OCI-LY1 (cell line): ENCODE data around the gene VN1R4.
"Not testable (repeated sequence)": the region's sequence is repeated elsewhere in the genome, so short reads cannot be mapped to it uniquely, and the experiment has no call there.

Source experiments
- H2AFZ ChIP-seq: fragments of 200-600 bp; sonication (generic), shearing (Covaris generic); 2 replicates; pipeline ENCODE4 v1.6.0; 2014; ENCODE audit warnings: antibody characterized with exemption, mild to moderate bottlenecking, low read length
- H3F3A ChIP-seq: fragments of 200-600 bp; sonication (generic), shearing (Covaris generic); 2 replicates; pipeline ENCODE4 v1.6.0; 2014; ENCODE audit warnings: mild to moderate bottlenecking, antibody characterized with exemption, low read length, moderate library complexity; ENCODE audit not compliant: insufficient read depth
- H3K27ac ChIP-seq: fragments of 200-600 bp; sonication (generic); 2 replicates; pipeline ENCODE4 v1.5.1; 2014; ENCODE audit warnings: low read length, mixed run types, mild to moderate bottlenecking, low read depth; ENCODE audit not compliant: poor library complexity, severe bottlenecking
- H3K27me3 ChIP-seq: fragments of 200-600 bp; sonication (generic); 2 replicates; pipeline ENCODE4 v1.6.0; 2014; ENCODE audit warnings: antibody characterized with exemption, mild to moderate bottlenecking, low read length, moderate library complexity; ENCODE audit not compliant: insufficient read depth
- H3K36me3 ChIP-seq: fragments of 200-600 bp; sonication (generic); 2 replicates; pipeline ENCODE4 v1.6.1; 2014; ENCODE audit warnings: mild to moderate bottlenecking, antibody characterized with exemption, low read length, moderate library complexity, mixed read lengths; ENCODE audit not compliant: insufficient read depth
- H3K4me1 ChIP-seq: fragments of 200-600 bp; sonication (generic); 2 replicates; pipeline ENCODE4 v1.5.1; 2014; ENCODE audit warnings: mild to moderate bottlenecking, low read length, moderate library complexity; ENCODE audit not compliant: insufficient read depth, severe bottlenecking
- H3K4me2 ChIP-seq: fragments of 200-600 bp; sonication (generic), shearing (Covaris generic); 2 replicates; pipeline ENCODE4 v1.6.1; 2014; ENCODE audit warnings: low read length
- H3K4me3 ChIP-seq: fragments of 200-600 bp; sonication (generic); 2 replicates; pipeline ENCODE4 v1.5.1; 2014; ENCODE audit warnings: low read length, low read depth, mild to moderate bottlenecking, mixed read lengths; ENCODE audit not compliant: poor library complexity, severe bottlenecking
- H3K79me2 ChIP-seq: fragments of 200-600 bp; shearing (Covaris generic); 2 replicates; pipeline ENCODE4 v1.6.1; 2016; ENCODE audit warnings: mixed run types, low read length, mixed read lengths; ENCODE audit not compliant: insufficient read depth
- H3K9ac ChIP-seq: fragments of 200-600 bp; sonication (generic), shearing (Covaris generic); 2 replicates; pipeline ENCODE4 v1.6.1; 2014; ENCODE audit warnings: mild to moderate bottlenecking, low read length, mixed read lengths
- H3K9me2 ChIP-seq: fragments of 200-600 bp; sonication (generic), shearing (Covaris generic); 2 replicates; pipeline ENCODE4 v1.6.1; 2014; ENCODE audit warnings: low read depth, mild to moderate bottlenecking, low read length, mixed read lengths
- H3K9me3 ChIP-seq: fragments of 200-600 bp; shearing (Covaris generic); 2 replicates; pipeline ENCODE4 v1.6.1; 2014; ENCODE audit warnings: low read length, mixed read lengths
- H4K20me1 ChIP-seq: fragments of 200-600 bp; sonication (generic), shearing (Covaris generic); 2 replicates; pipeline ENCODE4 v1.6.0; 2016; ENCODE audit warnings: mild to moderate bottlenecking, low read length; ENCODE audit not compliant: insufficient read depth
- CTCF ChIP-seq: fragments of 200-600 bp; sonication (generic), shearing (Covaris generic); IDR thresholded peaks from 2 replicates; pipeline ENCODE4 v1.5.1; 2017; ENCODE audit warnings: mild to moderate bottlenecking, antibody characterized with exemption, low read length, moderate library complexity, mixed read lengths
- EZH2 ChIP-seq: fragments of 200-600 bp; sonication (generic), shearing (Covaris generic); IDR thresholded peaks from 2 replicates; pipeline ENCODE4 v1.8.0; 2017; ENCODE audit warnings: borderline replicate concordance, mixed run types, mild to moderate bottlenecking, antibody characterized with exemption, low read length, moderate library complexity, mixed read lengths

Gene VN1R4

GRCh38 chr19:53294786-53295441, 27.4 kb upstream of the VN1R4 start:
- no peak overlapping the region for H3K4me2 ChIP-seq
- no peaks in the 10 kb centered on the region for H3K36me3 ChIP-seq
- peaks cover 6% of the 10 kb centered on the region; the same call in 1 of the 2 replicates for H3K9me3 ChIP-seq
- H3K27me3 ChIP-seq, result no peaks in the 10 kb centered on the region
- no peaks in the 10 kb centered on the region for H3F3A ChIP-seq
- H3K9me2 ChIP-seq, result no peaks in the 10 kb centered on the region
- H3K79me2 ChIP-seq, result no peaks in the 10 kb centered on the region
- H3K27ac ChIP-seq, result no peak overlapping the region
- no peak overlapping the region for H3K4me3 ChIP-seq
- no peak overlapping the region for H2AFZ ChIP-seq
- TF ChIP-seq EZH2 (no peak), CTCF (no peak)
- H3K9ac ChIP-seq, result no peak overlapping the region
- H4K20me1 ChIP-seq, result no peaks in the 10 kb centered on the region
- no peaks in the 10 kb centered on the region for H3K4me1 ChIP-seq

GRCh38 chr19:53290758-53291549, 23.4 kb upstream of the VN1R4 start:
- Histone ChIP-seq H3K9me2 (no peaks in the 10 kb centered on the region), H3K27ac (no peak overlapping the region), H4K20me1 (no peaks in the 10 kb centered on the region), H3F3A (no peaks in the 10 kb centered on the region), H3K4me1 (no peaks in the 10 kb centered on the region), H3K27me3 (no peaks in the 10 kb centered on the region), H2AFZ (no peak overlapping the region), H3K79me2 (no peaks in the 10 kb centered on the region), H3K4me3 (no peak overlapping the region), H3K9ac (no peak overlapping the region), H3K36me3 (no peaks in the 10 kb centered on the region), H3K4me2 (no peak overlapping the region), H3K9me3 (peaks cover 8% of the 10 kb centered on the region; the same call in 1 of the 2 replicates)
- TF ChIP-seq EZH2 (no peak), CTCF (no peak)

DNA sequence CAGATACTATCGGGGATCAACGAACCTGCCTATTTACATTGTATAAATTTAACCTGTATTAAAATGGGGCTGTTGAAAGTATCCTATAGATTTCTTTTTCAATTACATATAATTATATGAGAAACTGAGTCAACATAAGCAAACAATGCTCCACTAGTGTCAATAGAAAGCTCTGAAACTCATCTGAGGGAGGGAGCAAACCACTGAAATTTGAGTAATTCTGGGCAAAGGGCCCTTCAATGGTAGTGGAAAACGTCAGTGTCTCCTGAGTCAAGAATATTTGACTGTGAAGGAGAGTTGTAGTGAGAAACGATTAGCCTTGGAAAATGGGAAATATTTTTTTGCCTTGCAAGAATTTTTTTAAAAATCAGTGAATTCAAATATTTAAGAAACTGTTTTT, 17.6 kb upstream of the VN1R4 start:
- no peaks in the 10 kb centered on the region for H3K9me2 ChIP-seq
- no peaks in the 10 kb centered on the region for H3K36me3 ChIP-seq
- H3K9me3 ChIP-seq, result 0 out of 2 replicates have a peak, but pooled peaks cover 2% of the 10 kb centered on the region
- no peaks in the 10 kb centered on the region for H3K79me2 ChIP-seq
- no peaks in the 10 kb centered on the region for H4K20me1 ChIP-seq
- H3K4me3 ChIP-seq, result no peak overlapping the region
- H3K4me2 ChIP-seq, result no peak overlapping the region
- no peak overlapping the region for H2AFZ ChIP-seq
- H3K4me1 ChIP-seq, result no peaks in the 10 kb centered on the region
- TF ChIP-seq EZH2, result no peak
- TF ChIP-seq CTCF, result no peak
- H3K27ac ChIP-seq, result no peak overlapping the region
- H3K9ac ChIP-seq, result no peak overlapping the region
- H3F3A ChIP-seq, result no peaks in the 10 kb centered on the region
- H3K27me3 ChIP-seq, result no peaks in the 10 kb centered on the region

- not testable (repeated sequence) for H3K27ac ChIP-seq, H3K9ac ChIP-seq, H4K20me1 ChIP-seq, H3K9me3 ChIP-seq, H3K27me3 ChIP-seq, H3K4me2 ChIP-seq, H2AFZ ChIP-seq, H3K79me2 ChIP-seq, H3K4me3 ChIP-seq, H3K36me3 ChIP-seq, H3K4me1 ChIP-seq, H3F3A ChIP-seq, H3K9me2 ChIP-seq
Observed at GRCh38 chr19:53281947-53282346, 14.4 kb upstream of the VN1R4 start.
